Measurements from ENCODE around the gene HEXA.
A peak's percentile ranks its signal among the peaks of the same experiment; 100 is the strongest.

Gene HEXA

GRCh38 chr15:72387741-72388140 lies 11.9 kb upstream of the HEXA start:
- H4K20me1 ChIP-seq (ENCODE audit: insufficient read depth, low read length, poor library complexity, severe bottlenecking): no peaks in the 10 kb centered on the region
- no peaks in the 10 kb centered on the region for H3K36me3 ChIP-seq (ENCODE audit: insufficient read depth, low read length)
- H3K4me2 ChIP-seq (ENCODE audit: low read depth, low read length, poor library complexity, severe bottlenecking): no peak overlapping the region
- H3K27me3 ChIP-seq (ENCODE audit: insufficient read depth, low read length, poor library complexity, severe bottlenecking): no peaks in the 10 kb centered on the region
- no peaks in the 10 kb centered on the region for H3K79me2 ChIP-seq (ENCODE audit: insufficient read depth, low read length)
- H3K4me3 ChIP-seq (ENCODE audit: low read length, poor library complexity, severe bottlenecking): no peak overlapping the region
- no peaks in the 10 kb centered on the region for H3K9me3 ChIP-seq (ENCODE audit: insufficient read depth, low read depth, low read length)
- H3K9me2 ChIP-seq (replicated peaks; ENCODE audit: low read depth, low read length): no peaks in the 10 kb centered on the region
- H3K9ac ChIP-seq (ENCODE audit: low read depth, low read length, poor library complexity, severe bottlenecking): no peak overlapping the region
- TF ChIP-seq EZH2phosphoT487 (IDR thresholded peaks at IDR 0.05; ENCODE audit: borderline replicate concordance) (no peak), CTCF (conservative IDR thresholded peaks at IDR 0.05; ENCODE audit: low read length) (no peak)
- no peaks in the 10 kb centered on the region for H3K4me1 ChIP-seq (ENCODE audit: insufficient read depth, low read length, poor library complexity, severe bottlenecking)
- H2AFZ ChIP-seq (ENCODE audit: low read length): no peak overlapping the region
- no peaks in the 10 kb centered on the region for H3F3A ChIP-seq (ENCODE audit: low read depth)

- Histone ChIP-seq H3K9ac (ENCODE audit: low read depth, low read length, poor library complexity, severe bottlenecking) (no peak overlapping the region), H3K4me3 (ENCODE audit: low read length, poor library complexity, severe bottlenecking) (no peak overlapping the region), H3K4me1 (ENCODE audit: insufficient read depth, low read length, poor library complexity, severe bottlenecking) (no peaks in the 10 kb centered on the region), H4K20me1 (ENCODE audit: insufficient read depth, low read length, poor library complexity, severe bottlenecking) (no peaks in the 10 kb centered on the region), H3K27me3 (ENCODE audit: insufficient read depth, low read length, poor library complexity, severe bottlenecking) (no peaks in the 10 kb centered on the region), H3K4me2 (ENCODE audit: low read depth, low read length, poor library complexity, severe bottlenecking) (no peak overlapping the region), H2AFZ (ENCODE audit: low read length) (no peak overlapping the region), H3K79me2 (ENCODE audit: insufficient read depth, low read length) (no peaks in the 10 kb centered on the region), H3K36me3 (ENCODE audit: insufficient read depth, low read length) (no peaks in the 10 kb centered on the region), H3K9me3 (ENCODE audit: insufficient read depth, low read depth, low read length) (no peaks in the 10 kb centered on the region), H3F3A (ENCODE audit: low read depth) (no peaks in the 10 kb centered on the region), H3K9me2 (replicated peaks; ENCODE audit: low read depth, low read length) (no peaks in the 10 kb centered on the region)
- TF ChIP-seq EZH2phosphoT487 (IDR thresholded peaks at IDR 0.05; ENCODE audit: borderline replicate concordance) (no peak), CTCF (conservative IDR thresholded peaks at IDR 0.05; ENCODE audit: low read length) (peak; percentile 33)
Measured at GRCh38 chr15:72382146-72382545, 6.3 kb upstream of the HEXA start.

GRCh38 chr15:72380743-72381142 lies 4.9 kb upstream of the HEXA start:
- peaks cover 7% of the 10 kb centered on the region for H3K4me1 ChIP-seq (ENCODE audit: insufficient read depth, low read length, poor library complexity, severe bottlenecking)
- no peak overlapping the region for H3K9ac ChIP-seq (ENCODE audit: low read depth, low read length, poor library complexity, severe bottlenecking)
- no peaks in the 10 kb centered on the region for H3K9me2 ChIP-seq (replicated peaks; ENCODE audit: low read depth, low read length)
- no peaks in the 10 kb centered on the region; the same call in 1 of the 2 replicates for H3K79me2 ChIP-seq (ENCODE audit: insufficient read depth, low read length)
- no peaks in the 10 kb centered on the region for H3K27me3 ChIP-seq (ENCODE audit: insufficient read depth, low read length, poor library complexity, severe bottlenecking)
- no peaks in the 10 kb centered on the region for H3K36me3 ChIP-seq (ENCODE audit: insufficient read depth, low read length)
- no peak overlapping the region for H3K4me2 ChIP-seq (ENCODE audit: low read depth, low read length, poor library complexity, severe bottlenecking)
- no peaks in the 10 kb centered on the region for H4K20me1 ChIP-seq (ENCODE audit: insufficient read depth, low read length, poor library complexity, severe bottlenecking)
- no peaks in the 10 kb centered on the region for H3F3A ChIP-seq (ENCODE audit: low read depth)
- H3K9me3 ChIP-seq (ENCODE audit: insufficient read depth, low read depth, low read length): no peaks in the 10 kb centered on the region
- TF ChIP-seq EZH2phosphoT487 (IDR thresholded peaks at IDR 0.05; ENCODE audit: borderline replicate concordance) (no peak), CTCF (conservative IDR thresholded peaks at IDR 0.05; ENCODE audit: low read length) (no peak)
- H3K4me3 ChIP-seq (ENCODE audit: low read length, poor library complexity, severe bottlenecking): no peak overlapping the region
- no peak overlapping the region for H2AFZ ChIP-seq (ENCODE audit: low read length)

Measured in Loucy (cell line).